ENCODE data around the gene NARS2. TPM values are rescaled to one million over a fixed set of nuclear protein-coding genes. Genes with fewer than 3 reads are reported as not detected.

Gene NARS2
- total and polyA plus RNA-seq, 9 of the 15 experiments (the other 6 are each of a cell fraction or from before 2014, with no cell fraction given): 26.8 to 48.0 (median 34.2) TPM

GRCh38 chr11:78574386-78575381 is at the start of gene NARS2 (continued):
- TF ChIP-seq, protein P1, sequence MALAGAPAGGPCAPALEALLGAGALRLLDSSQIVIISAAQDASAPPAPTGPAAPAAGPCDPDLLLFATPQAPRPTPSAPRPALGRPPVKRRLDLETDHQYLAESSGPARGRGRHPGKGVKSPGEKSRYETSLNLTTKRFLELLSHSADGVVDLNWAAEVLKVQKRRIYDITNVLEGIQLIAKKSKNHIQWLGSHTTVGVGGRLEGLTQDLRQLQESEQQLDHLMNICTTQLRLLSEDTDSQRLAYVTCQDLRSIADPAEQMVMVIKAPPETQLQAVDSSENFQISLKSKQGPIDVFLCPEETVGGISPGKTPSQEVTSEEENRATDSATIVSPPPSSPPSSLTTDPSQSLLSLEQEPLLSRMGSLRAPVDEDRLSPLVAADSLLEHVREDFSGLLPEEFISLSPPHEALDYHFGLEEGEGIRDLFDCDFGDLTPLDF (CRISPR knock-in tag; IDR thresholded peaks at IDR 0.05): no peak; the same call in 1 of the 2 replicates
- TF ChIP-seq ELF4 (CRISPR knock-in tag; IDR thresholded peaks at IDR 0.05) (no peak), EZH2 (IDR thresholded peaks at IDR 0.05; ENCODE audit: borderline replicate concordance, low read depth, low read length) (no peak), ARNT (IDR thresholded peaks at IDR 0.05) (no peak), NELFE (IDR thresholded peaks at IDR 0.05; ENCODE audit: insufficient read depth, insufficient read length) (no peak), HBP1 (CRISPR knock-in tag; IDR thresholded peaks at IDR 0.05) (no peak), POLR2AphosphoS5 (IDR thresholded peaks at IDR 0.05; ENCODE audit: control insufficient read depth, insufficient read depth, low read depth, low read length) (peak; percentile 73), ZNF589 (CRISPR knock-in tag; IDR thresholded peaks at IDR 0.05; ENCODE audit: low read depth) (no peak), ARHGAP35 (IDR thresholded peaks at IDR 0.05; ENCODE audit: partially characterized antibody) (no peak), ZC3H8 (IDR thresholded peaks at IDR 0.05) (no peak), POLR2B (IDR thresholded peaks at IDR 0.05; ENCODE audit: low read depth, partially characterized antibody) (peak; percentile 82), ZNF740 (CRISPR knock-in tag; IDR thresholded peaks at IDR 0.05) (no peak), ZNF740 (tag; IDR thresholded peaks at IDR 0.05) (no peak), MCM5 (IDR thresholded peaks at IDR 0.05; ENCODE audit: low read depth) (no peak)
- TF ChIP-seq, protein P2, sequence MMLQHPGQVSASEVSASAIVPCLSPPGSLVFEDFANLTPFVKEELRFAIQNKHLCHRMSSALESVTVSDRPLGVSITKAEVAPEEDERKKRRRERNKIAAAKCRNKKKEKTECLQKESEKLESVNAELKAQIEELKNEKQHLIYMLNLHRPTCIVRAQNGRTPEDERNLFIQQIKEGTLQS (IDR thresholded peaks at IDR 0.05): peak; percentile 99
- TF ChIP-seq, protein P2 (CRISPR knock-in tag; conservative IDR thresholded peaks at IDR 0.05): no peak
- TF ChIP-seq, protein P3, sequence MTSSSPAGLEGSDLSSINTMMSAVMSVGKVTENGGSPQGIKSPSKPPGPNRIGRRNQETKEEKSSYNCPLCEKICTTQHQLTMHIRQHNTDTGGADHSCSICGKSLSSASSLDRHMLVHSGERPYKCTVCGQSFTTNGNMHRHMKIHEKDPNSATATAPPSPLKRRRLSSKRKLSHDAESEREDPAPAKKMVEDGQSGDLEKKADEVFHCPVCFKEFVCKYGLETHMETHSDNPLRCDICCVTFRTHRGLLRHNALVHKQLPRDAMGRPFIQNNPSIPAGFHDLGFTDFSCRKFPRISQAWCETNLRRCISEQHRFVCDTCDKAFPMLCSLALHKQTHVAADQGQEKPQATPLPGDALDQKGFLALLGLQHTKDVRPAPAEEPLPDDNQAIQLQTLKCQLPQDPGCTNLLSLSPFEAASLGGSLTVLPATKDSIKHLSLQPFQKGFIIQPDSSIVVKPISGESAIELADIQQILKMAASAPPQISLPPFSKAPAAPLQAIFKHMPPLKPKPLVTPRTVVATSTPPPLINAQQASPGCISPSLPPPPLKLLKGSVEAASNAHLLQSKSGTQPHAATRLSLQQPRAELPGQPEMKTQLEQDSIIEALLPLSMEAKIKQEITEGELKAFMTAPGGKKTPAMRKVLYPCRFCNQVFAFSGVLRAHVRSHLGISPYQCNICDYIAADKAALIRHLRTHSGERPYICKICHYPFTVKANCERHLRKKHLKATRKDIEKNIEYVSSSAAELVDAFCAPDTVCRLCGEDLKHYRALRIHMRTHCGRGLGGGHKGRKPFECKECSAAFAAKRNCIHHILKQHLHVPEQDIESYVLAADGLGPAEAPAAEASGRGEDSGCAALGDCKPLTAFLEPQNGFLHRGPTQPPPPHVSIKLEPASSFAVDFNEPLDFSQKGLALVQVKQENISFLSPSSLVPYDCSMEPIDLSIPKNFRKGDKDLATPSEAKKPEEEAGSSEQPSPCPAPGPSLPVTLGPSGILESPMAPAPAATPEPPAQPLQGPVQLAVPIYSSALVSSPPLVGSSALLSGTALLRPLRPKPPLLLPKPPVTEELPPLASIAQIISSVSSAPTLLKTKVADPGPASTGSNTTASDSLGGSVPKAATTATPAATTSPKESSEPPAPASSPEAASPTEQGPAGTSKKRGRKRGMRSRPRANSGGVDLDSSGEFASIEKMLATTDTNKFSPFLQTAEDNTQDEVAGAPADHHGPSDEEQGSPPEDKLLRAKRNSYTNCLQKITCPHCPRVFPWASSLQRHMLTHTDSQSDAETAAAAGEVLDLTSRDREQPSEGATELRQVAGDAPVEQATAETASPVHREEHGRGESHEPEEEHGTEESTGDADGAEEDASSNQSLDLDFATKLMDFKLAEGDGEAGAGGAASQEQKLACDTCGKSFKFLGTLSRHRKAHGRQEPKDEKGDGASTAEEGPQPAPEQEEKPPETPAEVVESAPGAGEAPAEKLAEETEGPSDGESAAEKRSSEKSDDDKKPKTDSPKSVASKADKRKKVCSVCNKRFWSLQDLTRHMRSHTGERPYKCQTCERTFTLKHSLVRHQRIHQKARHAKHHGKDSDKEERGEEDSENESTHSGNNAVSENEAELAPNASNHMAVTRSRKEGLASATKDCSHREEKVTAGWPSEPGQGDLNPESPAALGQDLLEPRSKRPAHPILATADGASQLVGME (CRISPR knock-in tag; IDR thresholded peaks at IDR 0.05): no peak; the same call in 1 of the 2 replicates

Data from K562 (cell line).